Sigmoid colon (tissue), 7 donors: ENCODE data around the gene PRDX6. TPM values are rescaled to one million over a fixed set of nuclear protein-coding genes. Genes with fewer than 3 reads are reported as not detected.

Source experiments
- DNase-seq: peaks from one replicate; pipeline ENCODE4 v3.0.0-alpha.2; 2019
- H3K27ac ChIP-seq, 4 donors: fragments of 200-600 bp; sonication (generic); one replicate each; pipeline ENCODE4 v1.5.1; 2016 to 2019; ENCODE audit warnings: mild to moderate bottlenecking in 1 of 4
- H3K27me3 ChIP-seq, 3 donors: fragments of 200-600 bp; sonication (generic); one replicate each; pipeline ENCODE4 v1.5.1; 2019; ENCODE audit warnings: mild to moderate bottlenecking in 1 of 3
- H3K36me3 ChIP-seq, 4 donors: fragments of 200-600 bp; sonication (generic); one replicate each; pipeline ENCODE4 v1.5.1; 2016 to 2019
- H3K4me1 ChIP-seq, 4 donors: fragments of 200-600 bp; sonication (generic); one replicate each; pipeline ENCODE4 v1.5.1; 2017 to 2019
- H3K4me3 ChIP-seq, 4 donors: fragments of 200-600 bp; sonication (generic); one replicate each; pipeline ENCODE4 v1.5.1; 2017 to 2019; ENCODE audit warnings: mild to moderate bottlenecking in 2 of 4, moderate library complexity in 1 of 4
- H3K9me3 ChIP-seq, 4 donors: fragments of 200-600 bp in 3 of 4; sonication (generic) in 3 of 4; one replicate each; pipeline versions ENCODE4 v1.5.1 to v1.6.1; 2013 to 2019
- EP300 ChIP-seq, 4 donors: sonication (generic); formaldehyde crosslinking; IDR thresholded peaks; one replicate each; pipeline ENCODE4 v1.6.1; 2017; ENCODE audit warnings: antibody characterized with exemption in 4 of 4
- POLR2A ChIP-seq, 2 donors: fragments of 450-650 bp; IDR thresholded peaks; one replicate each; pipeline ENCODE4 v1.6.1; 2016; ENCODE audit warnings: antibody characterized with exemption in 2 of 2, mild to moderate bottlenecking in 2 of 2, moderate library complexity in 2 of 2
- POLR2AphosphoS5 ChIP-seq, 4 donors: sonication (generic); formaldehyde crosslinking; IDR thresholded peaks; one replicate each; pipeline ENCODE4 v1.6.1; 2017; ENCODE audit warnings: antibody characterized with exemption in 4 of 4
- whole genome bisulfite sequencing, 2 donors: extraction: QIAGEN DNeasy Blood & Tissue Kit; methylation state at CpG; one replicate each; pipeline ENCODE4 v1.1.7; 2013; 5-methylcytosine and 5-hydroxymethylcytosine counted together
- intact Hi-C: fragments of 100-400 bp; cut with DNase I; formaldehyde crosslinking; loops from one replicate; pipeline ENCODE4 v1.15.1; 2023
- polyA plus RNA-seq, 3 donors: library from polyadenylated mRNA; stranded (reverse); fragments of 200-250 nt; gene quantifications; one replicate each; pipeline ENCODE4 v1.2.3, GENCODE V29; 2013
- total RNA-seq, 4 donors: library from RNA; depleted of rRNA; stranded (reverse); fragments of >200 nt; gene quantifications; one replicate each; pipeline ENCODE4 v1.1.0, GENCODE V29; 2016
- TF ChIP-seq, protein P1 (sequence below), 4 experiments: fragments of 450-650 bp in 3 of 4; fragments of 200-600 bp in 1 of 4; IDR thresholded peaks; one replicate each; pipeline ENCODE4 v1.5.1; 2016 to 2019; ENCODE audit warnings: antibody characterized with exemption in 4 of 4, mild to moderate bottlenecking in 3 of 4, moderate library complexity in 2 of 4
- donor health status: healthy with polysubstance abuse.
- donor health status: Bipolar disorder and iron deficiency.
- donor health status: healthy.

The PRDX6 gene
- total and polyA plus RNA-seq, 7 donors, result 128 to 804 (median 205) TPM

DNA sequence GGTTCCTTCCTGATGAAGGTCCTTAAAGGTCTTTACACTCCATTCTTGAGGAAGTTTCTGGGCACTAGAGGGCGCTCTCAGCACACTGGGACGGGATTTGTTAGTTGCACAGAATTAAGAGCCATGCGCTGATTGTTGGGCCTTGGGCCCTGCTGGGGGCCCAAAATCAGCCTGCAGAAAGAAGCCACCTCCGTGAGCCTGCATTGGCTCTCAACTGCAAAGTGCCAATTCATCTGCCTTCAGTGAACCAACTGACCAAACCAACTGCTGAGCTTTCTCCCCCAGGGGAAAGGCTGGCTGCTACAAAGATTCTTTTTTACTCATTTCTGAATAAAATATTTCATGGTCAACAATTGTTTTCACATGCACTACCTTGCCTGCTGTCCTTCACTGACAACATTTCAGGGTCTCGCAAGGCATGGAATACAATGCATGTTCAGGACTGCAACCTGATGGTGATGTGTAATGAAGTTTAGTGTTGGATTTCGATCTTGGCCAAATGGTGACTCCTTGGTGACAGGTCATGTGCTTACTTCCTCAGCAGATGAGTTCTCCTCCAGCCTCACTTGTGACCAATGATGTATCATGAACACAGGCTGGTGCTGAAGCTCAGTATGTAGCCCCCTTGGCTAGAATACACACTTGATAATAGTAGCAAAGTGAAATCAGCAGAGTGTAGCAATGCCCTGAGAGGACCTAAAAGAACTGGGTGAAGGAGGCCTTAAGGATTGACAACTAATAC, 45.7 kb upstream of the PRDX6 start:
- peak; percentile 93 for DNase-seq
- no peaks in the 10 kb centered on the region for H3K9me3 ChIP-seq
- H3K4me1 ChIP-seq, result peaks cover 0 to 29% (median 25%) of the 10 kb centered on the region in 4 donors
- H3K4me3 ChIP-seq, result no peak overlapping the region
- intact Hi-C loops, result loop anchor here (2.0 to 10.0 kb wide), 4 partner anchors 45 to 1563 kb away; partner anchors contain the start of genes CACYBP, CENPL, DARS2 and KLHL20
- WGBS, 2 donors, result 33 to 35% methylated on average over 6 of the region's 6 CpGs
- no peaks in the 10 kb centered on the region for H3K27me3 ChIP-seq
- TF ChIP-seq POLR2AphosphoS5 (IDR thresholded peaks at IDR 0.05) (peak in 1 of 4 donors; percentile 14), EP300 (IDR thresholded peaks at IDR 0.05) (no peak), POLR2A (IDR thresholded peaks at IDR 0.05) (no peak)
- TF ChIP-seq, protein P1, sequence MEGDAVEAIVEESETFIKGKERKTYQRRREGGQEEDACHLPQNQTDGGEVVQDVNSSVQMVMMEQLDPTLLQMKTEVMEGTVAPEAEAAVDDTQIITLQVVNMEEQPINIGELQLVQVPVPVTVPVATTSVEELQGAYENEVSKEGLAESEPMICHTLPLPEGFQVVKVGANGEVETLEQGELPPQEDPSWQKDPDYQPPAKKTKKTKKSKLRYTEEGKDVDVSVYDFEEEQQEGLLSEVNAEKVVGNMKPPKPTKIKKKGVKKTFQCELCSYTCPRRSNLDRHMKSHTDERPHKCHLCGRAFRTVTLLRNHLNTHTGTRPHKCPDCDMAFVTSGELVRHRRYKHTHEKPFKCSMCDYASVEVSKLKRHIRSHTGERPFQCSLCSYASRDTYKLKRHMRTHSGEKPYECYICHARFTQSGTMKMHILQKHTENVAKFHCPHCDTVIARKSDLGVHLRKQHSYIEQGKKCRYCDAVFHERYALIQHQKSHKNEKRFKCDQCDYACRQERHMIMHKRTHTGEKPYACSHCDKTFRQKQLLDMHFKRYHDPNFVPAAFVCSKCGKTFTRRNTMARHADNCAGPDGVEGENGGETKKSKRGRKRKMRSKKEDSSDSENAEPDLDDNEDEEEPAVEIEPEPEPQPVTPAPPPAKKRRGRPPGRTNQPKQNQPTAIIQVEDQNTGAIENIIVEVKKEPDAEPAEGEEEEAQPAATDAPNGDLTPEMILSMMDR (IDR thresholded peaks at IDR 0.05), result peak in 3 of 4 experiments; percentile 72 to 91 (median 76)
- H3K27ac ChIP-seq, result peak overlapping the region in 3 of 4 donors; percentile 80 to 85 (median 83)
- no peaks in the 10 kb centered on the region for H3K36me3 ChIP-seq

DNA sequence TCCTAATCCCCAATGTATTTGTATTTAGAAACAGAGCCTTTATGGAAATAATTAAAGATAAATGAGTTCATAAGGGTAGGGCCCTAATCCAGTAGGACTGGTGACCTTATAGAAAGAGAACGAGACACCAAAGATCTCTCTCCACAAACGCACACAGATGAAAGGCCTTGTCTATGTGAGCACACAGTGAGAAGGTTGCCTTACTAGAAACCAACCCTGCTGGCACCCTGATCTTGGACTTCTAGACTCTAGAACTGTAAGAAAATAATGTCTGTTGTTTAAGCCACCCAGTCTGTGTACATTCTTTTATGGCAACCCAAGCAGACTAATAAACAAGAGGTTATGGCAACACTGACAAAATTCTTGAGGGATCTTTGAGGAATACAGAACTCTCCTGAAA, 44.8 kb upstream of the PRDX6 start:
- WGBS, 2 donors, result 96 to 98% methylated on average over 2 of the region's 2 CpGs
- Histone ChIP-seq H3K36me3 (no peaks in the 10 kb centered on the region), H3K9me3 (no peaks in the 10 kb centered on the region), H3K27ac (no peak overlapping the region), H3K27me3 (no peaks in the 10 kb centered on the region), H3K4me1 (peaks cover 0 to 29% (median 25%) of the 10 kb centered on the region in 4 donors), H3K4me3 (no peak overlapping the region)
- intact Hi-C loops, result loop anchor here (5.0 to 10.0 kb wide), 2 partner anchors 390 to 1562 kb away; partner anchors contain the start of genes CACYBP, CENPL and DARS2
- no peak for TF ChIP-seq EP300 (IDR thresholded peaks at IDR 0.05)
- TF ChIP-seq, protein P1 (IDR thresholded peaks at IDR 0.05), result no peak
- no peak for TF ChIP-seq POLR2A (IDR thresholded peaks at IDR 0.05)
- no peak for TF ChIP-seq POLR2AphosphoS5 (IDR thresholded peaks at IDR 0.05)
- DNase-seq, result no peak

GRCh38 chr1:173433751-173434326, 43.3 kb upstream of the PRDX6 start:
- H3K4me3 ChIP-seq, result no peak overlapping the region
- TF ChIP-seq, protein P1 (IDR thresholded peaks at IDR 0.05), result no peak
- H3K27ac ChIP-seq, result no peak overlapping the region
- H3K9me3 ChIP-seq, result no peaks in the 10 kb centered on the region
- H3K27me3 ChIP-seq, result no peaks in the 10 kb centered on the region
- 88 to 91% methylated on average over 2 of the region's 2 CpGs for WGBS, 2 donors
- no peak for DNase-seq
- no peaks in the 10 kb centered on the region for H3K36me3 ChIP-seq
- H3K4me1 ChIP-seq, result peaks cover 0 to 26% (median 23%) of the 10 kb centered on the region in 4 donors
- intact Hi-C loops, result loop anchor here (1.0 to 10.0 kb wide), 3 partner anchors 13 to 1561 kb away; partner anchors contain the start of genes CACYBP, CENPL and DARS2

DNA sequence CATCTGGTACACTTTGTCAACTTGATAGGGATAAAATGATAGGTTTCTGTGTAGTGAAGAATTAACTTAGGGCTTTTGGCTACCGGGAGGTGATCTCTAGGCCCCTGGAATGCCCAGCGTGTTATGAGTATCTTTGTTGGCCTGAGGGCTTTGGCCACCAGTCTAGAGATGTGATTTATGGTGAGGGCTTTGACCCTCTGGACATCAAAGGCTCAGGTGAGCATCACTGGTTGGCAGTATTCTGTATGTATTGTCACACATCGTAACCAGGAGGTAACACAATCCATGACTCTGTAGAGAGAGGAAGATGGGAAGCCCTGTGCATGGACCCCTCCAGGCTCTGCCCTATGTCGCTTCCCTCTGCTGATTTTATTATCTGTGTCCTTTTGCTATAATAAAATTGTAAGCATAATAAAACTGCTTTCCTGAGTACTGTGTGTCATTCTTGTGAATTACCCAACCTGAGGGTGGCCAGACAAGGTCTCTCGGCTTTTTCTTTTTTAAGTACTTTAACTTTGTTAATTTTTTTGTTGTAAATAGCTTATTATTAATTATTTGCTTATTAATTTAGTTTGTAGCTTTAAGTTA, 40.2 kb upstream of the PRDX6 start:
- H3K4me1 ChIP-seq, result no peaks in the 10 kb centered on the region
- H3K4me3 ChIP-seq, result no peak overlapping the region
- DNase-seq, result no peak
- H3K27me3 ChIP-seq, result no peaks in the 10 kb centered on the region
- no peaks in the 10 kb centered on the region for H3K36me3 ChIP-seq
- intact Hi-C loops, result loop anchor here (10.0 kb wide), 1 partner anchor 1558 kb away; the partner anchor contains the start of gene CACYBP
- 64 to 88% methylated on average over 5 of the region's 5 CpGs for WGBS, 2 donors
- TF ChIP-seq EP300 (IDR thresholded peaks at IDR 0.05) (no peak), POLR2AphosphoS5 (IDR thresholded peaks at IDR 0.05) (no peak), POLR2A (IDR thresholded peaks at IDR 0.05) (no peak)
- TF ChIP-seq, protein P1 (IDR thresholded peaks at IDR 0.05), result no peak
- H3K9me3 ChIP-seq, result no peaks in the 10 kb centered on the region
- H3K27ac ChIP-seq, result no peak overlapping the region
